H1 (cell line): Measurements from ENCODE around the gene RARA. TPM values are rescaled to one million over a fixed set of nuclear protein-coding genes. Genes with fewer than 3 reads are reported as not detected.

Experiments used
- CTCF ChIA-PET: fragments of 300-600 bp; sonication (Branson Sonifier 250); formaldehyde crosslinking; loops from one replicate; lab custom pipeline; 2021; ENCODE audit not compliant: partially characterized antibody; lab: Charles Lee
- POLR2A ChIA-PET: fragments of 300-600 bp; sonication (Branson Sonifier 250); formaldehyde crosslinking; loops from one replicate; lab custom pipeline; 2021; ENCODE audit warnings: inconsistent platforms; ENCODE audit not compliant: partially characterized antibody; lab: Charles Lee
- DNase-seq, 2 experiments: peaks; one replicate each; pipeline versions ENCODE4 v3.0.0 to v3.0.0-alpha.2; 2010 to 2022; ENCODE audit warnings: low spot score in 2 of 2, low read depth in 1 of 2, mixed read lengths in 1 of 2
- FAIRE-seq: peaks from 2 replicates; lab custom pipeline; 2011; peaks lifted over from hg19 to GRCh38; lab: Jason Lieb, UNC
- H2AFZ ChIP-seq: 2 replicates; pipeline ENCODE4 v1.8.1; 2012; ENCODE audit warnings: low read length, inconsistent platforms
- H2AK5ac ChIP-seq: 2 replicates; pipeline ENCODE4 v1.6.1; 2013; ENCODE audit warnings: low read depth, low read length
- H2BK120ac ChIP-seq: replicated peaks from 2 replicates; pipeline ENCODE3; 2013; ENCODE audit warnings: low read depth, low read length, inconsistent platforms
- H2BK12ac ChIP-seq: 2 replicates; pipeline ENCODE4 v1.6.1; 2013; ENCODE audit warnings: low read depth, low read length
- H2BK15ac ChIP-seq: 2 replicates; pipeline ENCODE4 v1.6.1; 2013; ENCODE audit warnings: low read length
- H2BK20ac ChIP-seq: 2 replicates; pipeline ENCODE4 v1.6.1; 2013; ENCODE audit warnings: low read length
- H2BK5ac ChIP-seq: 2 replicates; pipeline ENCODE4 v1.6.1; 2013; ENCODE audit warnings: low read depth, low read length
- H3K14ac ChIP-seq: 2 replicates; pipeline ENCODE4 v1.6.1; 2013; ENCODE audit warnings: inconsistent platforms; ENCODE audit not compliant: insufficient read length
- H3K18ac ChIP-seq: 2 replicates; pipeline ENCODE4 v1.6.1; 2013; ENCODE audit warnings: low read length; ENCODE audit errors: extremely low read depth
- H3K23ac ChIP-seq: 2 replicates; pipeline ENCODE4 v1.6.1; 2013; ENCODE audit warnings: inconsistent platforms; ENCODE audit not compliant: insufficient read length
- H3K23me2 ChIP-seq: 2 replicates; pipeline ENCODE4 v1.6.1; 2013; ENCODE audit warnings: low read depth, low read length
- H3K27ac ChIP-seq: 2 replicates; pipeline ENCODE4 v1.6.1; 2011; ENCODE audit warnings: low read depth, low read length, inconsistent platforms
- H3K27me3 ChIP-seq, 4 experiments: replicated peaks in 1 of 4; 1 replicate in 1 of 4; 2 replicates in 3 of 4; pipeline versions ENCODE4 v1.6.1 to v1.8.1; 2011 to 2013; ENCODE audit warnings: low read length in 3 of 4, mild to moderate bottlenecking in 3 of 4, inconsistent platforms in 2 of 4, mixed read lengths in 2 of 4, moderate library complexity in 1 of 4; ENCODE audit not compliant: control insufficient read depth in 3 of 4, insufficient read depth in 3 of 4; ENCODE audit errors: extremely low read depth in 1 of 4
- H3K36me3 ChIP-seq, 4 experiments: 2 replicates each; pipeline versions ENCODE4 v1.6.1 to v1.8.1; 2011 to 2013; ENCODE audit warnings: mild to moderate bottlenecking in 4 of 4, low read length in 3 of 4, moderate library complexity in 2 of 4, control low read depth in 1 of 4, inconsistent platforms in 1 of 4; ENCODE audit not compliant: insufficient read depth in 4 of 4, control insufficient read depth in 2 of 4
- H3K4ac ChIP-seq: replicated peaks from 2 replicates; pipeline ENCODE3; 2013; ENCODE audit warnings: low read length, low read depth, mixed read lengths, inconsistent platforms; ENCODE audit not compliant: insufficient read length
- H3K4me1 ChIP-seq, 4 experiments: replicated peaks in 1 of 4; 1 replicate in 1 of 4; 2 replicates in 3 of 4; pipeline versions ENCODE4 v1.6.1 to v1.8.1; 2011 to 2013; ENCODE audit warnings: low read length in 3 of 4, inconsistent platforms in 2 of 4, mixed read lengths in 1 of 4; ENCODE audit not compliant: insufficient read depth in 4 of 4, control insufficient read depth in 3 of 4
- H3K4me2 ChIP-seq, 2 experiments: 2 replicates each; pipeline versions ENCODE4 v1.6.1 to v1.8.1; 2011 to 2013; ENCODE audit warnings: low read depth in 2 of 2, low read length in 2 of 2, control low read depth in 1 of 2, inconsistent platforms in 1 of 2, mild to moderate bottlenecking in 1 of 2; ENCODE audit not compliant: insufficient read depth in 1 of 2
- H3K4me3 ChIP-seq, 4 experiments: fragments of 200-600, 300-600 bp in 1 of 4; sonication (generic), shearing (Covaris generic), sonication (Bioruptor Twin) in 1 of 4; 2 replicates each; pipeline versions ENCODE4 v1.5.1 to v1.8.1; 2011 to 2016; ENCODE audit warnings: low read length in 4 of 4, low read depth in 3 of 4, control low read depth in 2 of 4, inconsistent platforms in 2 of 4, mild to moderate bottlenecking in 2 of 4, mixed read lengths in 1 of 4, moderate library complexity in 1 of 4; ENCODE audit not compliant: insufficient read depth in 2 of 4; ENCODE audit errors: extremely low read depth in 1 of 4
- H3K56ac ChIP-seq: replicated peaks from 2 replicates; pipeline ENCODE3; 2013; ENCODE audit warnings: low read depth, mild to moderate bottlenecking, mixed read lengths, low read length, inconsistent platforms; ENCODE audit not compliant: insufficient read length
- H3K79me1 ChIP-seq: 2 replicates; pipeline ENCODE4 v1.6.1; 2013; ENCODE audit warnings: low read depth, low read length, control low read depth
- H3K79me2 ChIP-seq, 2 experiments: 2 replicates each; pipeline versions ENCODE4 v1.6.1 to v1.8.1; 2012 to 2013; ENCODE audit warnings: low read length in 2 of 2, mild to moderate bottlenecking in 2 of 2, inconsistent platforms in 1 of 2; ENCODE audit not compliant: insufficient read depth in 2 of 2, control insufficient read depth in 1 of 2
- H3K9ac ChIP-seq, 4 experiments: replicated peaks in 1 of 4; 1 replicate in 1 of 4; 2 replicates in 3 of 4; pipeline versions ENCODE4 v1.6.1 to v1.8.1; 2011 to 2013; ENCODE audit warnings: low read depth in 3 of 4, low read length in 3 of 4, control low read depth in 2 of 4, mild to moderate bottlenecking in 2 of 4, moderate library complexity in 2 of 4, inconsistent platforms in 1 of 4; ENCODE audit errors: extremely low read depth in 1 of 4
- H3K9me3 ChIP-seq, 2 experiments: 2 replicates each; pipeline versions ENCODE4 v1.6.1 to v1.8.1; 2012 to 2013; ENCODE audit warnings: mild to moderate bottlenecking in 2 of 2, moderate library complexity in 2 of 2, control low read depth in 1 of 2, inconsistent platforms in 1 of 2, low read depth in 1 of 2, low read length in 1 of 2, mixed read lengths in 1 of 2; ENCODE audit not compliant: insufficient read depth in 2 of 2
- H4K20me1 ChIP-seq, 2 experiments: replicated peaks in 1 of 2; 2 replicates each; pipeline versions ENCODE3 to v1.8.1; 2011 to 2013; ENCODE audit warnings: inconsistent platforms in 2 of 2, low read length in 2 of 2, mild to moderate bottlenecking in 1 of 2; ENCODE audit not compliant: insufficient read depth in 2 of 2, control insufficient read depth in 1 of 2
- H4K5ac ChIP-seq: 2 replicates; pipeline ENCODE4 v1.6.1; 2013; ENCODE audit warnings: low read length, low read depth, mixed read lengths, inconsistent platforms; ENCODE audit not compliant: insufficient read length
- H4K8ac ChIP-seq: 2 replicates; pipeline ENCODE4 v1.8.0; 2013; ENCODE audit warnings: mild to moderate bottlenecking, moderate library complexity, low read length, inconsistent platforms; ENCODE audit not compliant: insufficient read depth; ENCODE audit errors: extremely low read depth
- H4K91ac ChIP-seq: replicated peaks from 2 replicates; pipeline ENCODE3; 2013; ENCODE audit warnings: low read length, mixed read lengths, inconsistent platforms; ENCODE audit not compliant: insufficient read length
- BCL11A ChIP-seq, 2 experiments: IDR thresholded peaks; one replicate each; pipeline ENCODE4 v1.6.1; 2011; ENCODE audit warnings: low read depth in 2 of 2, low read length in 2 of 2, mild to moderate bottlenecking in 2 of 2
- CHD1 ChIP-seq: IDR thresholded peaks from 2 replicates; pipeline ENCODE4 v1.6.1; 2012; ENCODE audit warnings: low read depth, low read length, improper control_type of control experiment
- CHD2 ChIP-seq: IDR thresholded peaks from 2 replicates; pipeline ENCODE4 v1.6.1; 2012; ENCODE audit warnings: low read length, improper control_type of control experiment
- KDM1A ChIP-seq: fragments of 200-600, 300-600 bp; sonication (generic); IDR thresholded peaks from 2 replicates; pipeline ENCODE4 v1.7.1; 2016; ENCODE audit warnings: mild to moderate bottlenecking, low read length, borderline replicate concordance
- POLR2AphosphoS5 ChIP-seq: IDR thresholded peaks from 2 replicates; pipeline ENCODE4 v1.6.1; 2011; ENCODE audit warnings: low read depth, low read length
- RBBP5 ChIP-seq: IDR thresholded peaks from 2 replicates; pipeline ENCODE4 v1.7.1; 2012; ENCODE audit warnings: low read depth, mild to moderate bottlenecking, inconsistent platforms, low read length, moderate library complexity, borderline replicate concordance
- WGBS, 2 experiments: shearing (Covaris generic) in 1 of 2; methylation state at CpG; one replicate each; pipeline versions ENCODE4 v1.1.6 to v1.1.7; 2013 to 2015; ENCODE audit warnings: low lambda C conversion rate in 2 of 2, mixed read lengths in 2 of 2, inconsistent platforms in 1 of 2, low coverage in 1 of 2, missing lambda C conversion rate in 1 of 2; ENCODE audit not compliant: insufficient replicate concordance in 2 of 2, insufficient coverage in 1 of 2, insufficient read length in 1 of 2; ENCODE audit errors: extremely low coverage in 1 of 2, missing lambda C conversion rate in 1 of 2; 5-methylcytosine and 5-hydroxymethylcytosine counted together
- long read RNA-seq, 2 experiments: library from RNA in 1 of 2; library from capped mRNA in 1 of 2; stranded (forward); transcript quantifications; one replicate each; pipeline ENCODE4 v2.0.0, GENCODE V29; 2021; ENCODE audit warnings: inconsistent platforms in 1 of 2
- polyA minus RNA-seq, 3 experiments: library from RNA; depleted of rRNA, polyadenylated mRNA; stranded (reverse); fragments of >200 nt; gene quantifications; 1 replicate in 2 of 3; 2 replicates in 1 of 3; pipeline ENCODE4 v1.2.3, GENCODE V29; 2011
- polyA plus RNA-seq, 7 experiments: library from polyadenylated mRNA; depleted of rRNA in 3 of 7; stranded (reverse) in 5 of 7; unstranded in 2 of 7; fragments of >200 nt in 5 of 7; fragments of 200-250 nt in 2 of 7; gene quantifications; 1 replicate in 5 of 7; 2 replicates in 1 of 7; 4 replicates in 1 of 7; pipeline versions ENCODE4 v1.2.1 to v1.2.3, GENCODE V29; 2011 to 2013; ENCODE audit warnings: missing spikeins in 2 of 7, mixed read lengths in 2 of 7
- total RNA-seq: library from RNA; stranded (reverse); fragmentation: NEBNext Ultra II Directional; extraction: Animal tissue kit (Norgen Biotek cat#: 25700); gene quantifications from 2 replicates; pipeline ENCODE4 v1.2.1, GENCODE V29; 2021

The RARA gene
- total RNA-seq (13.4 and 16.5 TPM in 2 replicates), polyA plus RNA-seq (2011; rRNA removed) (4.4 and 7.8 TPM in 2 replicates), polyA minus RNA-seq (2011; rRNA and poly(A)+ RNA removed) (2.9 and 6.4 TPM in 2 replicates)
- 2.5 TPM for polyA plus RNA-seq (2011; cell fraction: cytosol; rRNA removed)
- 6.9 TPM for polyA plus RNA-seq (2011; cell fraction: nucleus; rRNA removed)
- polyA plus RNA-seq (2012, experiment 1 of 2): 12.6 to 17.5 TPM (median 16.0 TPM) in 4 replicates
- polyA plus RNA-seq (2012, experiment 2 of 2): 13.9 TPM
- polyA plus RNA-seq (2013, experiment 1 of 2): 11.2 TPM
- 11.1 TPM for polyA plus RNA-seq (2013, experiment 2 of 2)
- polyA minus RNA-seq (2011; cell fraction: cytosol; rRNA and poly(A)+ RNA removed): 8.4 TPM
- polyA minus RNA-seq (2011; cell fraction: nucleus; rRNA and poly(A)+ RNA removed): 6.2 TPM
- long read RNA-seq, experiment 1, partial matches to known transcripts: 9 of 11 reads
- long read RNA-seq, experiment 1, other reads (novel, unspliced or antisense): 0 of 11 reads
- long read RNA-seq, experiment 2, partial matches to known transcripts: 0 of 1 reads
- long read RNA-seq, experiment 2, other reads (novel, unspliced or antisense): 1 of 1 reads

DNA sequence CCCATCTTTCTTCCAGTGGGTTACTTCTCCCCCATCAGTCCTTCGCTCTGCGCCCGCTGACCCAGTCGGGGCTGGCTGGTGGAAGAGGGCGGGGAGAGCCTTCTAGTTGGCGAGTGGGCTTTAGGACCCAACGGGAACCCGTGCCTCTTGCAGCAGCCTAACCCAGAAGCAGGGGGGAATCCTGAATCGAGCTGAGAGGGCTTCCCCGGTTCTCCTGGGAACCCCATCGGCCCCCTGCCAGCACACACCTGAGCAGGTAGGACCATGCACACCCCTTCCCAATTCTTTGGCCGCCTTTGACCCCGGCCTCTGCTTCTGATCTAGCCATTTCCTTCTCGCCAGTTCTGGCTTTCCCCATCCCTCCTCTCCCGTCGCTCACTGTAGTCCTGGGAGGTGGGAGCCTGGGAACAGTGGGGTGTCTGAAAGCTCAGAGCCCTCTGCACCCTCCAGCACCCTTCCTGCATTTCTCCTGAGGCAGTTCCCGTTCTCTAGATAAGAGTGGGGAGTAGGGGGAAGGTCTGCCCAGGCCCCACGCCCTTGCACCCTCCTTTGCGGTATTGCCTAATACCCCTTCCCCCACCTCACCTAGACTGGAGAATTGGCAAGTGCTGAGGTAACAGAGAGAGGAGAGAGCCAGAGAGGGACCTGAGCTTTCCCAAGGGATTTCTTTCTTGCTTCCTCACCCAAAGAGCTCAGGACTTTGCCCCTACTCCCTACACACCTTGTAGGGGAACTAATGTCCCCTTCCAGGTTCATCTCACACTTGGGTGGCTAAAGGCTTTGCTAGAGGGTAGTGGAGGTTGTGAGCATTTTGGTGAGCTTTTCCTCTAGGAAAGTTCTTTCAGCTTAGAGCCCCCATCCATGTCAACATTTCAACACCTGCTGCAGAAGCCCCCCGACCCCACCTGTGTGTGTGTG lies at the start of gene RARA:
Gene RARA, plus strand, starts transcription at position 150 of the 918 bp plus-strand sequence. CDS start 22,039 bp downstream, outside the sequence.
- H3K18ac ChIP-seq: peak within 1 kb of the TSS; percentile 4; the same call in 1 of the 2 replicates
- POLR2A ChIA-PET: interaction anchor here (0.6 to 31.2 kb wide), 13 partner anchors 1 to 274 kb away, joined by 3 to 570 read pairs (median 3); partner anchors contain the start of genes CDC6, GJD3 and RARA
- peak within 1 kb of the TSS; percentile 50 for H2BK20ac ChIP-seq
- H3K23ac ChIP-seq: no peak within 1 kb of the TSS
- H3K79me1 ChIP-seq: no peaks in the 10 kb centered on the region
- H2BK15ac ChIP-seq: no peak within 1 kb of the TSS
- no peak within 1 kb of the TSS for H3K56ac ChIP-seq
- H3K9me3 ChIP-seq: no peaks in the 10 kb centered on the region
- peak within 1 kb of the TSS; percentile 86 to 91 for H3K4me2 ChIP-seq
- peak within 1 kb of the TSS; percentile 30; the same call in 1 of the 2 replicates for H2AFZ ChIP-seq
- H2AK5ac ChIP-seq: 0 out of 2 replicates have a peak within 1 kb of the TSS, but pooled peaks have one; percentile 6
- no peak within 1 kb of the TSS for H2BK120ac ChIP-seq
- H4K5ac ChIP-seq: peak within 1 kb of the TSS; percentile 31
- H3K9ac ChIP-seq: no peak within 1 kb of the TSS; a peak in 3 of 7 replicates
- H3K23me2 ChIP-seq: no peaks in the 10 kb centered on the region; the same call in 1 of the 2 replicates
- no peak within 1 kb of the TSS for H3K27ac ChIP-seq
- peak in 1 of 2 experiments; percentile 86 for DNase-seq
- H3K36me3 ChIP-seq: peaks cover 0 to 3% (median 2%) of the 10 kb centered on the region in 4 experiments; a peak in 4 of 8 replicates
- H2BK12ac ChIP-seq: peak within 1 kb of the TSS; percentile 63; the same call in 1 of the 2 replicates
- H2BK5ac ChIP-seq: no peak within 1 kb of the TSS; the same call in 1 of the 2 replicates
- 3% methylated on average over 20 of the region's 20 CpGs; no CpG with 5 or more reads in 1 of the 2 experiments for WGBS, 2 experiments
- H3K14ac ChIP-seq: peak within 1 kb of the TSS; percentile 8
- H3K4me1 ChIP-seq: peaks cover 15 to 38% (median 27%) of the 10 kb centered on the region in 4 experiments
- H3K27me3 ChIP-seq: no peaks in the 10 kb centered on the region; a peak in 1 of 7 replicates
- H4K91ac ChIP-seq: peak within 1 kb of the TSS; percentile 56
- peak within 1 kb of the TSS; percentile 65 to 92 (median 80) for H3K4me3 ChIP-seq
- FAIRE-seq: no peak
- H4K20me1 ChIP-seq: peaks cover 3 to 6% of the 10 kb centered on the region in 2 experiments
- no peaks in the 10 kb centered on the region for H3K79me2 ChIP-seq
- H3K4ac ChIP-seq: no peak within 1 kb of the TSS
- H4K8ac ChIP-seq: no peak within 1 kb of the TSS; the same call in 1 of the 2 replicates
- CTCF ChIA-PET: interaction anchor here (1.3 to 39.2 kb wide), 6 partner anchors 7 to 108 kb away, joined by 3 to 1198 read pairs (median 30); partner anchors contain the start of genes GJD3 and TOP2A
- no peak for TF ChIP-seq BCL11A (IDR thresholded peaks at IDR 0.05; ENCODE audit: low read depth in 2 of 2, low read length in 2 of 2)
- no peak for TF ChIP-seq POLR2AphosphoS5
- no peak for TF ChIP-seq RBBP5
- no peak for TF ChIP-seq KDM1A
- TF ChIP-seq CHD1: no peak
- TF ChIP-seq CHD2: peak; percentile 41; the same call in 1 of the 2 replicates
